Brain microvascular endothelial cell (primary cell): ENCODE results near the gene PPIC.

Experiments used
- DNase-seq: peaks from one replicate; pipeline ENCODE4 v3.0.0-alpha.2; 2020
- H3K27ac ChIP-seq: fragments of 250-450 bp; sonication (Bioruptor Pico); 2 replicates; pipeline ENCODE4 v1.5.1; 2020; ENCODE audit warnings: mild to moderate bottlenecking, moderate library complexity
- H3K27me3 ChIP-seq: fragments of 250-450 bp; sonication (Bioruptor Pico); replicated peaks from 2 replicates; pipeline ENCODE4 v1.5.1; 2020; ENCODE audit warnings: mild to moderate bottlenecking
- H3K36me3 ChIP-seq: fragments of 250-450 bp; sonication (Bioruptor Pico); replicated peaks from 2 replicates; pipeline ENCODE4 v1.5.1; 2020; ENCODE audit warnings: mild to moderate bottlenecking
- H3K4me3 ChIP-seq: 2 replicates; pipeline ENCODE4 v1.5.1; 2011; ENCODE audit warnings: low read depth, mild to moderate bottlenecking, control low read depth, low read length, moderate library complexity
- in situ Hi-C: cut with HindIII; loops from 2 replicates; pipeline ENCODE4 v1.10.0; 2017; ENCODE audit warnings: low sequenced_read_pairs, low pct_ligation_motif_present
- TF ChIP-seq, protein P1 (sequence below): IDR thresholded peaks from 2 replicates; pipeline ENCODE4 v1.5.1; 2011; ENCODE audit warnings: low read depth, mild to moderate bottlenecking, moderate library complexity, low read length, control low read depth, inconsistent platforms; ENCODE audit errors: missing control alignments

The PPIC gene

DNA sequence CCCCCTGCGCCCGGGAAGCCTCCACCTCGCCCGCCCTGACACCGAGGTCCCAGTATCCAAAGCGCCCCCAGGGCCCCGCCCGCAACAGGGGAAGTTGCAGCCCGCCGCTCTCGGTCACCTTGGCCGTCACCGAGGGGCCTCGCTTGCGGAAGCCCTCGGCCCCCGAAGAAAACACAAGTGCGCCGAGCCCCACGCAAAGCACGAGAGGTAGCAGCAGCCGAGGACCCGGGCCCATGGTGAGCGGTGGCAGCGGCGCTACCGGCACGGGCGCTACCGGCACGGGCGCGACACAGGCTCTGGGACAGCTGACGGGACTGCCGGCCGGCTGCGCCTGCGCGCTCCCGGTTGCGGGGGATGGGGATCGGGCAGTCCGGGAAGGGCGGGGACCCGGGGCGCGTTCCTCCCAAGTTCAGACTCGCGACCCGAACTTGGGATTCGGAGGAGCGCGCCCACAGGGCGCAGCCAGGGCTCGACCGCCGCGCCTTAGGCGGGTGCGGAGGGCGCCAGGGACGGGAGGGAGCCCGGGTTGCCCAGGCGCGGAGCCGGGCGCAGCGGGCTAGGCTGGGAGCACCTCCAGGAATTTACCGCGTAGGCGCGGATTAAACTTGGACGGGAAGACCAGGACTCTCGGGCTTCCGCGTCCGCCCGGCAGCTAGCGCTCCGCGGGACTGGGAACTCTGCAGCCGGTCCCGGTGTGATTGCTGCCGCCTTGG lies at the start of gene PPIC:
TSS of gene PPIC (minus strand) at position 335 of the 713 bp plus-strand sequence. CDS start at position 235, 100 bp downstream.
- TF ChIP-seq, protein P1, sequence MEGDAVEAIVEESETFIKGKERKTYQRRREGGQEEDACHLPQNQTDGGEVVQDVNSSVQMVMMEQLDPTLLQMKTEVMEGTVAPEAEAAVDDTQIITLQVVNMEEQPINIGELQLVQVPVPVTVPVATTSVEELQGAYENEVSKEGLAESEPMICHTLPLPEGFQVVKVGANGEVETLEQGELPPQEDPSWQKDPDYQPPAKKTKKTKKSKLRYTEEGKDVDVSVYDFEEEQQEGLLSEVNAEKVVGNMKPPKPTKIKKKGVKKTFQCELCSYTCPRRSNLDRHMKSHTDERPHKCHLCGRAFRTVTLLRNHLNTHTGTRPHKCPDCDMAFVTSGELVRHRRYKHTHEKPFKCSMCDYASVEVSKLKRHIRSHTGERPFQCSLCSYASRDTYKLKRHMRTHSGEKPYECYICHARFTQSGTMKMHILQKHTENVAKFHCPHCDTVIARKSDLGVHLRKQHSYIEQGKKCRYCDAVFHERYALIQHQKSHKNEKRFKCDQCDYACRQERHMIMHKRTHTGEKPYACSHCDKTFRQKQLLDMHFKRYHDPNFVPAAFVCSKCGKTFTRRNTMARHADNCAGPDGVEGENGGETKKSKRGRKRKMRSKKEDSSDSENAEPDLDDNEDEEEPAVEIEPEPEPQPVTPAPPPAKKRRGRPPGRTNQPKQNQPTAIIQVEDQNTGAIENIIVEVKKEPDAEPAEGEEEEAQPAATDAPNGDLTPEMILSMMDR = no peak
- peak within 1 kb of the TSS; percentile 84 for H3K4me3 ChIP-seq
- in situ Hi-C loops = no loop called here
- no peaks in the 10 kb centered on the region for H3K36me3 ChIP-seq
- H3K27me3 ChIP-seq = no peaks in the 10 kb centered on the region
- peak within 1 kb of the TSS; percentile 30 for H3K27ac ChIP-seq
- peak; percentile 62 for DNase-seq

DNA sequence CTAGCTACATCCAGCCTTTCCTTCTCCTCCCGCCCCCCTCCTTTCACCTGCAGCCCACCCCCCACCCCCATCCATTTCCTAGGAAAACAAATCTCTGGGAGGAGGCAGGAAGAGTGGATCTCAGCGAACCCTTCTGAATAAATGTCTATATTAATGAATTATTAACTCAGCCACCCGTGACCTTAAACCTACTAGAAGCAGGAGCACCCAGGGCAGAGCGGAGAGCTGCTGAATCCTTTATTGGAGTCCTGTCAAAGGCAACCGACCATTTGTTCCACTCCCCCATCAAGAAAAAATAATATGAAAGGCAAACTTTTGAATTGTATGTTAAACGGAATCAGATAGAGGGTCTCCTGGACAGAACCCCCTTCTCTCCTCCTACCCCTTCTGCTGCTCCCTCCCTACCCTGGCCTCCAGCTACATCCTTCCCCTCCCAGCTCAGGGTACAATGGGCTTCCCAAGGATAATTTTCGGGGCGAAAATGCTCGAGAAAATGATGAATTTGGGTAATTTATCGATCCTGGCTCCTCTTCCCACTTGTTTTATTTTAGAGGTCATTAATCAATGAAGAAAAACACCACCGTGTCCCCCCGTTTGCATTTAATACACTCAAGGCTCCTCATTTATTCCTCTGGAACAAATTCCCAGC lies 49.2 kb upstream of the PPIC start:
- in situ Hi-C loops = loop anchor here (25.0 kb wide), 1 partner anchor 573 kb away; no protein-coding TSS in a partner anchor
- Histone ChIP-seq H3K4me3 (no peak overlapping the region), H3K36me3 (no peaks in the 10 kb centered on the region), H3K27me3 (peaks cover 63% of the 10 kb centered on the region), H3K27ac (no peak overlapping the region)
- TF ChIP-seq, protein P1 = no peak
- no peak for DNase-seq

DNA sequence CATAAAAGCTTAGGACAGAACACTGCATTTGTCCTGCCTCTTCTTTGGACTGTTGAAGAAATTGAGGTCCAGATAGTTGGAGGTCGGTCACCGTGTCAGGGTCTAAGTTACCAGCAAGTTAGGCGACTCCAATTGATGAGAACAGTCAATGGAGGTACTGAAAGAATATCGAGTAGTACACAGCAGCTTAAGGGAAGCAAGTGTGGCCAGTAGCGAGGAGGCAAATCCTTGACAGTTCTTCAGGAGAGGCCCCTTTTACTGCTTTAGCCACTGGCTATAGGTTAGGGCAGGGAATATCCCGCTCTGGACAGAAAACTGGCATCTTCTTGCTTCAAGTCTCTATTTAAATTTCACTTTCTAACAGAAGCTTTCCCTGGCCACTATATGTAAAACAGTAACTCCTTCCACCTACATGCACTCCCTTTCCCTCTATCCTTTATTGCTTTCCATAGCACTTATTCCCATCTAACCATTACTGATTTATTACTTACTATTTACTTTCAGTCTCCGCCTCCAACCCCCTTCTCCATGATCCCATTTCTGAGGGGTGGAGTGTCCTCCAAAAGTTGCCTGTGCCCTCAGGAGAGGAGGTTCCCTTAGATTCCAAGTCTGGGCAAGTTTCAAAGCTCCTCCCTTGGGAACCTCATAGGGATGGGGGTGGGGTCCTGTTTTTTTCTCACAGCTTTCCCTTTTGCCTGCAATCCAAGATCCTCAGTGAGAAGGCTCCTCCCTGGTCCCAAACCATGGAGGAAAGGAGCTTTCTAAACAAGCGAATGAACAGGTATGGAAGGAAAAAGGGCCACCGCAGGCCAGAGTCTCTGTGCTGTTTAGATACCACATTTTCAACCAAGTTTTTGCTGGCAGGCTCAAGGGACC lies 48.4 kb upstream of the PPIC start:
- no peak for DNase-seq
- in situ Hi-C loops = loop anchor here (25.0 kb wide), 1 partner anchor 573 kb away; no protein-coding TSS in a partner anchor
- Histone ChIP-seq H3K27ac (no peak overlapping the region), H3K27me3 (peaks cover 60% of the 10 kb centered on the region), H3K36me3 (no peaks in the 10 kb centered on the region), H3K4me3 (no peak overlapping the region)
- TF ChIP-seq, protein P1 = no peak

DNA sequence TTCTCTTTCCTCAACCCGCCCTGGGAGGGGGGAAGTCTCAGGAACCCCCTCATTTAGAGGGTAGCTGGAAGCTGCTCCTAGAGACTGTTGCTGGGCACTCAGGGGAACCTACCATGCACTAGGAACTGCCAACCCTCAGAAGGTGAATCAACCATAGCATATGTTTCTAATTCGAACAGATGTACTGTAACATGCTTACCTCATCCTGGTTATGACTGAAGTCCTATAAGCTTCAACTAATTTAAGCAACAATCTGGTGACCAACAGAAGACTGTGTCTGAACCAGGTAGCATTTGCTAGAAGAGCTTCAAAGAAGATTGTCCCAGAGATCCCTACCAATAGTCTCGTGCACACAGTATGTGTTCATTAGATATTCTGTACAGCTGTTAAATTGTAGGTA lies 46.8 kb upstream of the PPIC start:
- Histone ChIP-seq H3K4me3 (no peak overlapping the region), H3K27me3 (peaks cover 46% of the 10 kb centered on the region)
- in situ Hi-C loops = loop anchor here (25.0 kb wide), 1 partner anchor 571 kb away; no protein-coding TSS in a partner anchor

DNA sequence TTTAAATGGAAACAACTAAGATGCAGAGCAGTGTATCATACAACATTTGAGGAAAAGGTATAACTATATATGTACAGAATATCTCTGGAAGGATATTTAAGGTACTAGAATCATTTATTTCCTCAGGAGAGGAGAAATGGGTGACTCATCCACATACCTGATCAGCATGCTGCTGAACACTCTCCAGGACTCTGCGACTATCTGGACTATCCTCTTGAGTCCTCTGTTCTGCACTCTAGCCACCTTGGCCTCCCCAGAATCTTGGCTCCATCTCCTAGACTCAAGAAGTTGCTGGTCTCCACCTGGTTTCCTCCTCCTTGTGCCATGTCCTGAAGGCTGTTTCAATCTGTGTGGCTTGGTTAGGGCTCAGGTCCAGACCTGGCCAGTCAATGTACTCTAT lies 43.7 kb upstream of the PPIC start:
- Histone ChIP-seq H3K36me3 (no peaks in the 10 kb centered on the region), H3K27me3 (peaks cover 20% of the 10 kb centered on the region), H3K27ac (no peak overlapping the region), H3K4me3 (no peak overlapping the region)
- in situ Hi-C loops = loop anchor here (25.0 kb wide), 1 partner anchor 568 kb away; no protein-coding TSS in a partner anchor
- TF ChIP-seq, protein P1 = no peak
- DNase-seq = no peak

More for the DNA sequence above, 46.8 kb upstream of the PPIC start:
- no peak for DNase-seq
- Histone ChIP-seq H3K27ac (no peak overlapping the region), H3K36me3 (no peaks in the 10 kb centered on the region)
- TF ChIP-seq, protein P1 = no peak
